Endothelial cell of umbilical vein (primary cell): ENCODE data around the gene ZNF365. TPM values are rescaled to one million over a fixed set of nuclear protein-coding genes. Genes with fewer than 3 reads are reported as not detected.

Experiments used
- BruUV-seq: library from RNA; stranded (reverse); fragments of 400-500 nt; replicated peaks from 2 replicates; lab custom pipeline; 2021; lab: Mats Ljungman, UMichigan
- CTCF ChIA-PET: fragments of 300-600, 350-600 bp; sonication (Branson Sonifier 250); formaldehyde crosslinking; loops from one replicate; lab custom pipeline; 2021; ENCODE audit warnings: antibody characterized with exemption, inconsistent platforms; lab: Charles Lee
- POLR2A ChIA-PET: fragments of 300-600, 350-600 bp; sonication (Branson Sonifier 250); formaldehyde crosslinking; loops from one replicate; lab custom pipeline; 2021; ENCODE audit warnings: antibody characterized with exemption, inconsistent platforms; lab: Charles Lee
- DNase-seq: peaks from one replicate; pipeline ENCODE4 v3.0.0-alpha.2; 2011; ENCODE audit warnings: low read depth, low spot score
- FAIRE-seq: peaks from 2 replicates; lab custom pipeline; 2011; peaks lifted over from hg19 to GRCh38; lab: Jason Lieb, UNC
- H2AFZ ChIP-seq: 2 replicates; pipeline ENCODE4 v1.6.0; 2012; ENCODE audit warnings: low read depth, low read length, control low read depth, inconsistent platforms
- H3K27ac ChIP-seq: 2 replicates; pipeline ENCODE4 v1.5.1; 2011; ENCODE audit warnings: low read depth, mild to moderate bottlenecking, control low read depth, low read length, moderate library complexity; ENCODE audit not compliant: insufficient read depth
- H3K27me3 ChIP-seq, 2 experiments: 2 replicates each; pipeline versions ENCODE4 v1.6.0 to v1.6.1; 2011; ENCODE audit warnings: low read length in 2 of 2, mixed read lengths in 1 of 2; ENCODE audit not compliant: control insufficient read depth in 2 of 2, insufficient read depth in 2 of 2
- H3K36me3 ChIP-seq, 2 experiments: 2 replicates in 1 of 2; 3 replicates in 1 of 2; pipeline ENCODE4 v1.5.1; 2011; ENCODE audit warnings: low read length in 2 of 2, mild to moderate bottlenecking in 1 of 2, moderate library complexity in 1 of 2; ENCODE audit not compliant: control insufficient read depth in 2 of 2, insufficient read depth in 2 of 2; ENCODE audit errors: extremely low read depth in 1 of 2
- H3K4me1 ChIP-seq: 3 replicates; pipeline ENCODE4 v1.5.1; 2011; ENCODE audit warnings: mild to moderate bottlenecking, low read length; ENCODE audit not compliant: control insufficient read depth, insufficient read depth; ENCODE audit errors: extremely low read depth
- H3K4me2 ChIP-seq: 2 replicates; pipeline ENCODE4 v1.6.1; 2011; ENCODE audit warnings: low read length, control low read depth, mixed read lengths; ENCODE audit not compliant: insufficient read depth
- H3K4me3 ChIP-seq, 3 experiments: fragments of 200-600 bp in 1 of 3; sonication (generic), shearing (Covaris generic) in 1 of 3; replicated peaks in 1 of 3; 2 replicates each; pipeline ENCODE4 v1.5.1; 2011 to 2016; ENCODE audit warnings: control low read depth in 3 of 3, low read length in 3 of 3, mild to moderate bottlenecking in 2 of 3, inconsistent platforms in 1 of 3, low read depth in 1 of 3, moderate library complexity in 1 of 3; ENCODE audit not compliant: insufficient read depth in 1 of 3
- H3K79me2 ChIP-seq: 2 replicates; pipeline ENCODE4 v1.6.0; 2012; ENCODE audit warnings: low read length, inconsistent platforms; ENCODE audit not compliant: control insufficient read depth, insufficient read depth
- H3K9ac ChIP-seq: replicated peaks from 2 replicates; pipeline ENCODE3; 2011; ENCODE audit warnings: low read length, control low read depth; ENCODE audit not compliant: insufficient read depth; ENCODE audit errors: extremely low read depth
- H3K9me1 ChIP-seq: replicated peaks from 3 replicates; pipeline ENCODE4 v1.6.0; 2011; ENCODE audit warnings: mild to moderate bottlenecking, low read length; ENCODE audit not compliant: control insufficient read depth, insufficient read depth; ENCODE audit errors: extremely low read depth
- H3K9me3 ChIP-seq: replicated peaks from 2 replicates; pipeline ENCODE4 v1.5.1; 2012; ENCODE audit warnings: low read length, inconsistent platforms; ENCODE audit not compliant: control insufficient read depth, insufficient read depth
- H4K20me1 ChIP-seq: replicated peaks from 2 replicates; pipeline ENCODE3; 2011; ENCODE audit warnings: mild to moderate bottlenecking, low read length; ENCODE audit not compliant: control insufficient read depth, insufficient read depth; ENCODE audit errors: extremely low read depth
- CTCF ChIP-seq, 2 donors: IDR thresholded peaks; 1 replicate in 1 of 2; 2 replicates in 1 of 2; pipeline ENCODE4 v1.5.1; 2011; ENCODE audit warnings: low read length in 2 of 2, mild to moderate bottlenecking in 2 of 2, moderate library complexity in 2 of 2, control low read depth in 1 of 2, inconsistent platforms in 1 of 2, low read depth in 1 of 2; ENCODE audit not compliant: insufficient read depth in 1 of 2; ENCODE audit errors: extremely low read depth in 1 of 2
- JUN ChIP-seq: IDR thresholded peaks from 2 replicates; pipeline ENCODE4 v1.6.1; 2011; ENCODE audit warnings: borderline replicate concordance, low read depth; ENCODE audit not compliant: insufficient read length, insufficient read depth
- MYC ChIP-seq: IDR thresholded peaks from one replicate; pipeline ENCODE4 v1.6.1; 2011; ENCODE audit warnings: mild to moderate bottlenecking, low read depth, low read length
- POLR2A ChIP-seq: IDR thresholded peaks from 2 replicates; pipeline ENCODE4 v1.6.1; 2012; ENCODE audit warnings: low read depth, mild to moderate bottlenecking, control low read depth, low read length
- POLR2AphosphoS5 ChIP-seq: IDR thresholded peaks from 2 replicates; pipeline ENCODE4 v1.6.1; 2012; ENCODE audit warnings: low read depth, mild to moderate bottlenecking, control low read depth, low read length, moderate library complexity; ENCODE audit not compliant: insufficient read depth
- dilution Hi-C: fragments of 300-500 bp; cut with MboI; formaldehyde crosslinking; loops from one replicate; pipeline ENCODE4 v1.15.0; 2019; ENCODE audit warnings: low sequenced_read_pairs; ENCODE audit not compliant: extremely low pct_ligation_motif_present
- intact Hi-C: fragments of 100-400 bp; cut with micrococcal nuclease; formaldehyde crosslinking; loops from one replicate; pipeline ENCODE4 v1.10.0; 2022
- polyA plus RNA-seq, 4 experiments: library from polyadenylated mRNA; depleted of rRNA in 3 of 4; stranded (reverse) in 3 of 4; unstranded in 1 of 4; fragments of >200 nt; gene quantifications; 2 replicates each; pipeline versions ENCODE4 v1.2.1 to v1.2.3, GENCODE V29; 2011 to 2012; ENCODE audit warnings: missing spikeins in 1 of 4
- small RNA-seq: library from RNA; depleted of rRNA; stranded (forward); fragments of <200 nt; gene quantifications from one replicate; pipeline ENCODE3, GENCODE V24; 2012; ENCODE audit warnings: low replicate concordance, low read depth; ENCODE audit not compliant: insufficient read depth, insufficient read length
- total RNA-seq: library from RNA; stranded (reverse); gene quantifications from 2 replicates; pipeline ENCODE4 v1.2.3, GENCODE V29; 2021

ZNF365 gene
- total and polyA plus RNA-seq, 2 donors (not counting 3 experiments of a cell fraction or from before 2014, with no cell fraction given), result 1.3 to 2.9 TPM

- dilution Hi-C loops, result no loop called here
- no peak overlapping the region for H2AFZ ChIP-seq
Measured at GRCh38 chr10:62451611-62451975, 77.4 kb downstream of the ZNF365 start.

More at GRCh38 chr10:62451611-62451975, 77.4 kb downstream of the ZNF365 start:
- Histone ChIP-seq H3K9ac (no peak overlapping the region), H3K4me3 (no peak overlapping the region), H3K4me2 (no peak overlapping the region), H3K9me1 (no peaks in the 10 kb centered on the region), H3K4me1 (no peaks in the 10 kb centered on the region), H3K27ac (no peak overlapping the region), H3K9me3 (no peaks in the 10 kb centered on the region), H3K27me3 (no peaks in the 10 kb centered on the region), H3K79me2 (no peaks in the 10 kb centered on the region), H3K36me3 (no peaks in the 10 kb centered on the region), H4K20me1 (no peaks in the 10 kb centered on the region)
- DNase-seq, result no peak
- POLR2A ChIA-PET, result no interaction called here
- TF ChIP-seq POLR2A (no peak), POLR2AphosphoS5 (no peak), MYC (no peak), CTCF (IDR thresholded peaks at IDR 0.05; ENCODE audit: extremely low read depth in 1 of 2, insufficient read depth in 1 of 2, low read depth in 1 of 2, low read length in 2 of 2) (no peak), JUN (no peak)
- intact Hi-C loops, result no loop called here
- FAIRE-seq, result no peak
- BruUV-seq, result no TSS peak
- CTCF ChIA-PET, result interaction anchor here (0.6 to 1.4 kb wide), 7 partner anchors 10 to 371 kb away, joined by 3 to 4 read pairs (median 3); no protein-coding TSS in a partner anchor

Small RNA genes within 50 kb of the gene (small RNA-seq; reads per million reads assigned to genes)
- not detected for gene RN7SL591P

Other genes starting within 250 kb of the ZNF365 start
- 4.8 and 5.5 TPM in 2 replicates for gene RTKN2, start 105.5 kb upstream of the ZNF365 start, total RNA-seq
- gene RTKN2, start 105.5 kb upstream of the ZNF365 start, polyA plus RNA-seq, result 0.48 and 0.65 TPM in 2 replicates